Neuronal stem cell (in vitro differentiated cells): ENCODE results near the gene PDYN.
A peak's percentile ranks its signal among the peaks of the same experiment; 100 is the strongest.
"Not testable (repeated sequence)": the region's sequence is repeated elsewhere in the genome, so short reads cannot be mapped to it uniquely, and the experiment has no call there.

Experiments
- DNase-seq: peaks from one replicate; pipeline ENCODE4 v3.0.0-alpha.2; 2013; ENCODE audit warnings: low spot score
- H2AFZ ChIP-seq: one replicate; pipeline ENCODE4 v1.6.1; 2013; ENCODE audit warnings: mild to moderate bottlenecking, low read length, inconsistent platforms
- H2AK5ac ChIP-seq: 2 replicates; pipeline ENCODE4 v1.6.1; 2013; ENCODE audit warnings: low read depth, mild to moderate bottlenecking, inconsistent platforms, low read length, moderate library complexity, mixed read lengths
- H2BK120ac ChIP-seq: 2 replicates; pipeline ENCODE4 v1.6.1; 2013; ENCODE audit warnings: low read depth, mild to moderate bottlenecking, inconsistent platforms, low read length, moderate library complexity, mixed read lengths
- H2BK12ac ChIP-seq: one replicate; pipeline ENCODE4 v1.6.1; 2013; ENCODE audit warnings: low read length, inconsistent platforms
- H2BK15ac ChIP-seq: 2 replicates; pipeline ENCODE4 v1.6.1; 2013; ENCODE audit warnings: mild to moderate bottlenecking, low read length, inconsistent platforms, mixed read lengths
- H2BK5ac ChIP-seq: one replicate; pipeline ENCODE4 v1.6.1; 2013; ENCODE audit warnings: inconsistent platforms, mild to moderate bottlenecking, low read length, moderate library complexity
- H3K14ac ChIP-seq: one replicate; pipeline ENCODE4 v1.6.1; 2013; ENCODE audit warnings: low read length, inconsistent platforms
- H3K18ac ChIP-seq: 2 replicates; pipeline ENCODE4 v1.6.1; 2013; ENCODE audit warnings: low read length, inconsistent platforms
- H3K23ac ChIP-seq: 2 replicates; pipeline ENCODE4 v1.6.1; 2013; ENCODE audit warnings: low read depth, mild to moderate bottlenecking, mixed read lengths, low read length, inconsistent platforms; ENCODE audit not compliant: poor library complexity
- H3K27ac ChIP-seq: replicated peaks from 3 replicates; pipeline ENCODE4 v1.5.1; 2013; ENCODE audit warnings: low read length, inconsistent platforms
- H3K27me3 ChIP-seq, 3 experiments: 2 replicates each; pipeline ENCODE4 v1.6.1; 2013; ENCODE audit warnings: low read length in 3 of 3, mild to moderate bottlenecking in 2 of 3, inconsistent platforms in 1 of 3, low read depth in 1 of 3, mixed read lengths in 1 of 3, moderate library complexity in 1 of 3; ENCODE audit not compliant: control insufficient read depth in 3 of 3, insufficient read depth in 3 of 3
- H3K36me3 ChIP-seq, 2 donors: replicated peaks in 1 of 2; 2 replicates each; pipeline ENCODE4 v1.6.1; 2013; ENCODE audit warnings: low read length in 2 of 2; ENCODE audit not compliant: control insufficient read depth in 2 of 2, insufficient read depth in 2 of 2
- H3K4ac ChIP-seq: 2 replicates; pipeline ENCODE4 v1.6.1; 2013; ENCODE audit warnings: inconsistent platforms, mild to moderate bottlenecking, low read length, moderate library complexity
- H3K4me1 ChIP-seq, 2 donors: 1 replicate in 1 of 2; 2 replicates in 1 of 2; pipeline ENCODE4 v1.6.1; 2013; ENCODE audit warnings: low read length in 2 of 2, low read depth in 1 of 2; ENCODE audit not compliant: control insufficient read depth in 2 of 2, insufficient read depth in 1 of 2
- H3K4me2 ChIP-seq: one replicate; pipeline ENCODE4 v1.6.1; 2013; ENCODE audit warnings: mild to moderate bottlenecking, low read length, inconsistent platforms; ENCODE audit not compliant: insufficient read depth, poor library complexity, severe bottlenecking
- H3K4me3 ChIP-seq, 2 donors: 2 replicates each; pipeline ENCODE4 v1.5.1; 2013; ENCODE audit warnings: low read length in 2 of 2, mild to moderate bottlenecking in 2 of 2, inconsistent platforms in 1 of 2, moderate library complexity in 1 of 2
- H3K79me1 ChIP-seq: one replicate; pipeline ENCODE4 v1.6.1; 2013; ENCODE audit warnings: low read depth, mild to moderate bottlenecking, inconsistent platforms, low read length, moderate library complexity
- H3K9ac ChIP-seq: one replicate; pipeline ENCODE4 v1.6.1; 2013; ENCODE audit warnings: mild to moderate bottlenecking, low read depth, low read length, inconsistent platforms; ENCODE audit not compliant: poor library complexity
- H3K9me3 ChIP-seq, 2 donors: replicated peaks in 1 of 2; 2 replicates each; pipeline versions ENCODE3 to v1.6.1; 2013; ENCODE audit warnings: low read length in 2 of 2, mild to moderate bottlenecking in 2 of 2, inconsistent platforms in 1 of 2, low read depth in 1 of 2, mixed read lengths in 1 of 2, moderate library complexity in 1 of 2; ENCODE audit not compliant: control insufficient read depth in 2 of 2, insufficient read depth in 1 of 2
- H4K8ac ChIP-seq: one replicate; pipeline ENCODE4 v1.6.1; 2013; ENCODE audit warnings: low read depth, mild to moderate bottlenecking, inconsistent platforms, low read length, moderate library complexity
- H4K91ac ChIP-seq: one replicate; pipeline ENCODE4 v1.6.1; 2013; ENCODE audit warnings: low read length, low read depth, mild to moderate bottlenecking, inconsistent platforms; ENCODE audit not compliant: poor library complexity
- WGBS, 2 donors: extraction: QIAGEN DNeasy Blood & Tissue Kit; methylation state at CpG; one replicate each; pipeline ENCODE4 v1.1.7; 2013; ENCODE audit warnings: missing lambda C conversion rate in 2 of 2, mixed read lengths in 1 of 2; ENCODE audit not compliant: insufficient read length in 2 of 2, insufficient replicate concordance in 1 of 2; ENCODE audit errors: extremely low coverage in 2 of 2; 5-methylcytosine and 5-hydroxymethylcytosine counted together

PDYN gene

DNA sequence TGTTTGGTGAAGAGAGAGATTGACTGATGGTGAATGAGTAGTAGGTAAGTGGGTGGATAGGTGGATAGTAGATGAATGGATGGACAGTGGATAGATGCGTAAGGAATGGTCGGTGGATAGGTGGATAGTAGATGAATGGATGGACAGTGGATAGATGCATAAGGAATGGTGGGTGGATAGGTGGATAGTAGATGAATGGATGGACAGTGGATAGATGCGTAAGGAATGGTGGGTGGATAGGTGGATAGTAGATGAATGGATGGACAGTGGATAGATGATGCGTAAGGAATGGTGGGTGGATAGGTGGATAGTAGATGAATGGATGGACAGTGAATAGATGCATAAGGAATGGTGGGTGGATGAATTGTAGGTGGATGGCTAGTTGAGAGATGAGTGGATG is 42.5 kb upstream of the PDYN start:
- H3K4me3 ChIP-seq, H2AFZ ChIP-seq, H2AK5ac ChIP-seq, H3K18ac ChIP-seq, H2BK12ac ChIP-seq, H3K27ac ChIP-seq, H3K4me1 ChIP-seq, H3K14ac ChIP-seq, H3K9me3 ChIP-seq, H4K8ac ChIP-seq, H2BK15ac ChIP-seq, H3K4me2 ChIP-seq, H3K36me3 ChIP-seq, H3K4ac ChIP-seq, H2BK5ac ChIP-seq, H2BK120ac ChIP-seq, DNase-seq, H3K9ac ChIP-seq, H3K79me1 ChIP-seq, H3K23ac ChIP-seq, H4K91ac ChIP-seq: not testable (repeated sequence)
- peaks cover 0 to 16% (median 0%) of the 10 kb centered on the region in 3 experiments for H3K27me3 ChIP-seq
- WGBS, 2 donors = no CpG with 5 or more reads among the region's 4 CpGs

- Histone ChIP-seq H2BK15ac (no peak overlapping the region), H3K14ac (no peak overlapping the region), H4K91ac (no peak overlapping the region), H3K27ac (no peak overlapping the region), H3K18ac (no peak overlapping the region), H4K8ac (no peak overlapping the region), H3K9ac (no peak overlapping the region), H3K23ac (no peak overlapping the region), H3K4me2 (no peak overlapping the region), H2AK5ac (no peak overlapping the region), H3K9me3 (no peaks in the 10 kb centered on the region), H2BK120ac (no peak overlapping the region), H2BK5ac (no peak overlapping the region), H2BK12ac (no peak overlapping the region), H3K4ac (no peak overlapping the region), H3K79me1 (no peaks in the 10 kb centered on the region), H3K36me3 (no peaks in the 10 kb centered on the region), H3K4me1 (peaks cover 0 to 5% of the 10 kb centered on the region in 2 donors), H3K27me3 (peaks cover 0 to 5% (median 0%) of the 10 kb centered on the region in 3 experiments), H2AFZ (no peak overlapping the region), H3K4me3 (no peak overlapping the region)
- peak; percentile 20 for DNase-seq
- WGBS, 2 donors = no CpG with 5 or more reads among the region's 5 CpGs
Measured at GRCh38 chr20:2032168-2032567, 38.3 kb upstream of the PDYN start.

GRCh38 chr20:2026514-2026913 is 32.7 kb upstream of the PDYN start:
- no peak overlapping the region for H3K23ac ChIP-seq
- no peak overlapping the region for H3K4ac ChIP-seq
- no peak overlapping the region for H2BK5ac ChIP-seq
- no peak overlapping the region for H3K4me3 ChIP-seq
- no peak overlapping the region for H2BK120ac ChIP-seq
- no peak overlapping the region for H4K8ac ChIP-seq
- H3K18ac ChIP-seq = no peak overlapping the region
- H3K36me3 ChIP-seq = no peaks in the 10 kb centered on the region
- H3K27me3 ChIP-seq = peaks cover 0 to 5% (median 0%) of the 10 kb centered on the region in 3 experiments
- H2BK12ac ChIP-seq = no peak overlapping the region
- no peak overlapping the region for H2BK15ac ChIP-seq
- WGBS, 2 donors = no CpG with 5 or more reads among the region's 4 CpGs
- no peak overlapping the region for H3K14ac ChIP-seq
- H2AFZ ChIP-seq = no peak overlapping the region
- no peak overlapping the region for H3K4me2 ChIP-seq
- H3K9me3 ChIP-seq = no peaks in the 10 kb centered on the region
- no peak overlapping the region for H4K91ac ChIP-seq
- no peak overlapping the region for H2AK5ac ChIP-seq
- H3K79me1 ChIP-seq = no peaks in the 10 kb centered on the region
- DNase-seq = no peak
- H3K27ac ChIP-seq = no peak overlapping the region
- H3K4me1 ChIP-seq = no peaks in the 10 kb centered on the region
- no peak overlapping the region for H3K9ac ChIP-seq

DNA sequence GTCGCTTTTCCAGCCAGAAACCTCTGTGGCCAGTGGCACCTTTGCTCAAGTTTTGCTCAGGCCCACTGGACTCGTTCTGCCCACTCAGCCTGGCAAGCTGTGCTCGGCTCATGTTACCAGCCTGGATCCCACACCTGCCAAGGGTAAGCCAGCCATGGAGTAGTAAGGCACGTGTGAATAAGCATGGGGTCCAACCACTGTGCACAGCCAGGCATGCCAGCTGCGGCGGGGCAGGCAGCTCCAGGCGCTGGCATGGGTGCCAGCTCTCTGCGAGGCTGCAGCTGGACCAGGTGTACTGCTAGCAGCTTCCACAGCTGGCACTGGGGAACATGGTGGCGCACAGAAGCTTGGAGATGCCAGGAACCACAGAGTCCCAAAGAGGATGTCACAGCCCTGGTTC is 32.1 kb upstream of the PDYN start:
- Histone ChIP-seq H2AFZ (no peak overlapping the region), H3K23ac (no peak overlapping the region), H3K4me3 (no peak overlapping the region), H3K9ac (no peak overlapping the region), H4K8ac (peak overlapping the region; percentile 56), H3K36me3 (no peaks in the 10 kb centered on the region), H3K27me3 (peaks cover 0 to 6% (median 0%) of the 10 kb centered on the region in 3 experiments), H3K4me2 (no peak overlapping the region), H4K91ac (no peak overlapping the region), H3K4me1 (no peaks in the 10 kb centered on the region), H3K27ac (no peak overlapping the region), H2BK5ac (no peak overlapping the region), H3K14ac (no peak overlapping the region), H2BK120ac (no peak overlapping the region), H3K79me1 (no peaks in the 10 kb centered on the region), H2AK5ac (no peak overlapping the region), H3K18ac (peak overlapping the region; percentile 7), H2BK12ac (no peak overlapping the region), H3K4ac (no peak overlapping the region), H2BK15ac (no peak overlapping the region), H3K9me3 (no peaks in the 10 kb centered on the region)
- no peak for DNase-seq
- WGBS, 2 donors = no CpG with 5 or more reads among the region's 9 CpGs
